NAMALWA (cell line): ENCODE measurements around the gene SLC35G1.

Source experiments
- DNase-seq: peaks from one replicate; pipeline ENCODE4 v3.0.0-alpha.2; 2015; ENCODE audit warnings: low spot score

The SLC35G1 gene

GRCh38 chr10:93951905-93952304, 58.1 kb downstream of the SLC35G1 start:
- DNase-seq, result no peak
